GM03348 (cell line): ENCODE data around the gene EPHA6.

ENCODE experiments used
- DNase-seq: peaks from one replicate; pipeline ENCODE4 v3.0.0; 2012; ENCODE audit warnings: low spot score

EPHA6 gene

DNA sequence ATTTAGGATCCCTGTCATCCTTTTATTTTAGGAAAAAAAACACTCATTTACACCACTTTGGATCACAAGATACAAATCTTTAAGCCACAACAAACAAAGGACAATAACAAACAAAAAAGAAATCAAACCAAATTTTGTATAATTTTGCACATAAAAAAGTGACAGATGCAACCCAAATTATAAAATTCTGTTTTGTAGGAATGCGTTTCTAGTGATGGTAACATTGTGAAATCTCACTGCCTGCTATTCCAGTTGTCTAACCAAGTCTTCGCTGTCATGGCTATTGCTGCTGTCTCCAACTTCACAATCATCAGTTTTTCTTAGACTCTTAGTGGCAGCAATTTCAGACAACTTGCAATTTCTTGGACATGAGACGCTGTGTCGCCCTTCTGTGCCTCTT lies 891.8 kb downstream of the EPHA6 start:
- DNase-seq: no peak

DNA sequence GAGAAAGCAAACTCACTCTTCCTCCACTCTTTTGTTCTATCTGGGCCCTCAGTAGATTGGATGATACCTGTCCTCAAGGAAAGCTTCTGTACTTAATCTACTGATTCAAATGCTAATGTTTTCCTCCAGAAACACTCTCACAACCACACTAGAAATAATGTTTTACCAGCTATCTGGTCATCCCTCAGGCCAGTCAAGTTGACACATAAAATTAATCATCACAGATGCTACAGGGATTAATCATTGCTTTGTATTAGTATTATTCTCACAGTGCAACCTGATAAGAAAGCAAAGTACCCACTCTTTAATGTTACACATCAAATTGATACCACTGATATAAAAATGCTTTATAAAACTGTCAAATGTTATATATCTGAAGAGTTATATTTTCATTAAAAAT lies 897.3 kb downstream of the EPHA6 start:
- no peak for DNase-seq

DNA sequence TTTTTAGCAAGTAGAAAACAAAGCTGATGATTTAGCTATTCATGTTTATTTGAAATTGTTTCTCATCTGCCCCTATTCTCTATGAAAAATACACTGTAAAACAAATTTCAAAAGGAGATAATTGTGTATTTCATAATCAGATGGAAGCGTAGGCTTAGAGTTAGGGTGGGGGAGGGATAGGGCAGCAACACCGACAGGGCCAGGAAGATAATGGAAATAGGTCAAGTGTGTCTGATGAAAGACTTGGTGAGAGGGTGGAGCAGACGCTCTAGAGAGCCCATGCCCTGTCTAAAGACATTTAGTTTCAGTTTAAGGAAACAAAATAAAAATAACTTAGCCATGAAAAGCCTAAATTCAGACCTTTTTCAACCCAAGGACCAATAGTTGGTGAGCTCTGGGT lies 898.5 kb downstream of the EPHA6 start:
- DNase-seq: no peak

DNA sequence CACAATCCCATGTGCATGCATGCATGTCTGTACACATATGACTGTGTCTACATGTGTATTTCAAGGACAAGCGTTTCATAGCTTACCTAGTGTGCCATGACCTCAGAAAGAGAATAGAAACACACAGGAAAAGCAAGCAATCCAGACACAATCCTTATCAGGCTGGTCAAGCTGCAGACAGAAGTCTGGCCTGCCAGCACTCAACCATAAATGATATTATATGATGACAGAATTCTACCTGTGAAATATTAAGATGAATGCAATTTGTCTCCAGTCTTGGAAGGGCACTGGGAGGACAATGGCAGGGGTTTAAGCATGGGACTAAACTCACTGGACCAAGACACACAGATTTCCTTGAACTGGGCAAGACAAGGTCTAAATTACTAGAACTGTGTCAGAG lies 899.2 kb downstream of the EPHA6 start:
- no peak for DNase-seq

DNA sequence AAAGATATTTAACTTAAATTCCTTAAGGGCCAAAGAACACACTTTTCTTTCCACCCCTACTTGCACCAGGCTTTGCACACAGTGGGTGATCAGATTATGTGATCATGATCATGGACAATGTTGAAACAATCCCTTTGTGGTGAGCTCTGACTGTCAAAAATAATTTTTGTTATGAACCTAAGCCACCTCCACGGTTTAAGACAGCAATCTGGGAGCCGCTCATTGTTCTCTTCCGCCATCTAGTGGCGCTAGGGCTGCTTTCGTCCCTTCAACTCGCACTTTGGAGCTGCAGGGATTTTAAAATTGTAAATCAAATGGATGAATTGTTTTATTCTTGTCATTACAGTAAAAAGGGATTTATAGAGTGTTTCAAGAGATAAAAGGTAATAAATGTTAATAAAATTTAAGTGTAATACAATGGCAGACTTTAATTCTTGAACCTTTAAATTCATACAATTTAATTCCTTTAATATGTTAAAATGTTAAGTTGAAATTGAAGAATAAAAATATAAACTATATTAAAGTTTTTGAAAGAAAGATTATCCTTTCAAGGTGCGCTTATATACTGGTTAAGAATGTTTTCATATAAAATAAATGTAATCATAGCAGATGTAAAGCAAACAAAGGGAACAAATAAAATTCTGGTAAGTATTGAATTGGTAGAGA lies 904.9 kb downstream of the EPHA6 start:
- peak; percentile 79 for DNase-seq

DNA sequence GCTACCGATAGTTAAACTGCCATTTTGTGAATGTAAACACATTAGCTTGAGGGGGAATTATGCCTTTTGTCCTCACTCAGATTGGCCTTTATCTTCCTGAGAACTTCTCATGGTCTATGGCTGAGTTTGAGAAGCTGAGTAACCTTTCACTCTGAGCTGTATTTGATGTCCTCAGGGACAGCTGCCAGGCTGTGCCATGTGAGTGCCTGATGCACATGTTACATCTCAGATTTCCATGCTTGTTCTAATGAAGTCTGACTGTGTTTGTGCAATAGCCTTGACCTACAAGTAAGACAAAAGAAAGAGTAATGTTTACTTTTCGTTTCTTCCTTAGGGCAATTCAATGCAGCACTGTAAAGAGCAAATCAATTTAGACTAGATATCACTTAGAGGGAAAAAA lies 906.0 kb downstream of the EPHA6 start:
- DNase-seq: no peak

DNA sequence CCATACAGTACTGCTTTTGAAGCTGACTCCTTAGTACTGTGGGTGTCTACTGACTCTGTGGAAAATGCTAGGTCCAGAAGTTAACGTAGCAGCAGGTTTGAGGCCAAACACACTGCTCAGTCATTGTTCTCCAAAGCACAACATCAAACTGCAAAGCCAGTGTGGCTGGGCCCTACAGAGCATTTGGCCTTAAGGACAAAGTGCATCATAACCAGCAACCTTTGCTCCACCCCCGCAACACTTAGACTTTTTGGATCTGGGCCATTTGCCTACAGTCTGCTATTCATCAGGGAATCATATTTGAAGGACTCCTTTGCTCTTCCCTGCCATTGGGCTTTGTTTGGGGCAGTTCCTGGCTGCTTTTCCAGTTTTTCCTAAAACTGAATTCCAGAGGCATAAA lies 907.1 kb downstream of the EPHA6 start:
- DNase-seq: no peak

DNA sequence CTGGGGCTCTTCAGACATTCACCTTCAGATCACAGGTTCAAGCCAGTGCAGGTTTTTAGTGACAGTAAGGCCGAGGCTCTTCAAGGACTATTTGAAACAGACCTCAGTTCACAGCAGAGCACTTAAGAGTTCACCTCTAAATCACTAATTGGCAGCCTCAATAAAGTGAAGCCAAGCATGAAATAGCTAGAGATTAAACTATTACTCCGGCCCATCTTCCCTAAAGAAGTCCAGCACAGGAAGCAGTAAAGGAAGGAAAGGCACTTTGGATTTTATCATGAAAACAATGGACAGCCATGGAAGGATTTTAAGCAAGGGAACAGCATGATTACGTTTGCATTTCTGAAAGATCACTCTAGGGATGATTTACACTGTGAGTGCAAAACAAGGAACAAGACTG lies 922.5 kb downstream of the EPHA6 start:
- DNase-seq: no peak

DNA sequence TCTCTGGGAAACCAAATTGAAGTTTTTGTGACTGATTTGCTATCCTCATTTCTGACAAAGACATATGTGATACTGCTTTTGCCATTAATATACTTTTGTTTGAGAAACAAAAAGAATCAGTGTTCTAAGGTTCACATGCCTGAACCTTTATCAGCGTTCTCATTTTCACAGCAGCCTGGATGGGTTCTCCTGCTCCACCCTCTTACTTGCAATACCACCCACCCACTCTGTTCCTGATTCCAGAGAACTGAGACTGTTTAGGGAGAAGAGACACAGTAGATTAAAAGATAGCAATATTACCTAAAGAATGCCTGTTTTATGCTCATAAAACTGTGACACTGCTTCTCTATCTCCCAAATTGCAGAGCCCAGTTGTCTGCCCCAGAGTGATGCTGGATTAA lies 924.4 kb downstream of the EPHA6 start:
- no peak for DNase-seq

DNA sequence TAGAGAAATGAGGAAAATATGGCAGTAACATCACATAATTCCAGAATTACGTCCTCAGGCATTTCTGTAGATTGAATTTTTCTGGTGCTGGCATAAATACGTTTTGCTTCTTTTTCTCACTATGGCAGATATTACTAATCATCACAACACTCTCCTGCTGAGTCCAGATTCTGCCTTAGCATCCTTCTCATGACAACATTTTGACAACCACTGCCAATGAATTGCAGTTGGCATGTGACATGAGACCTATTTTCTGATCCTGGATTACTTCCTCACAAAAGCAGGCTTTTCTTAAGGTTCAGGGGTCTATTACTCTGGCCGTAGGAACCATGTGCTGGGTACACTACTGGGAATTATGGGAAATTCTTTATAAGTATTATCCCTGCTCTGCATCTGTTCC lies 927.6 kb downstream of the EPHA6 start:
- DNase-seq: no peak

DNA sequence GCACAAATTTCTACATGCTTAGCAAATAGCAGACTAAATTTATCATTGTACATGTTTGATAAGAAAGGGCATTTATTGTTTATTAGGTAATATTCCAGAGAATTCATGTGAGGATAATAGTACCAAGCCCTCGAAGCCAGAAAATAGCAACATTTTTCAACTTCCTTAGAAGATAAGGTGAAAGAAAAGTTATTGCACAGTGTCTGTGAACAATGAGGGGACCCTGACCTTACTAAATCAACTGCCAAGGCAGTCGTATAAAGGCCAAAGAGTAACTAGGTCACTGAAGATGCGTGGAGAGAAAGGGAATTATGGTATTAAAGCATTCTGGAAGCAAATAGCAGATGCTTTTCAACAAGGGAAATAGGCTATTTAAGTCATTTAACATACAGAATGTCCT lies 929.9 kb downstream of the EPHA6 start:
- DNase-seq: no peak

DNA sequence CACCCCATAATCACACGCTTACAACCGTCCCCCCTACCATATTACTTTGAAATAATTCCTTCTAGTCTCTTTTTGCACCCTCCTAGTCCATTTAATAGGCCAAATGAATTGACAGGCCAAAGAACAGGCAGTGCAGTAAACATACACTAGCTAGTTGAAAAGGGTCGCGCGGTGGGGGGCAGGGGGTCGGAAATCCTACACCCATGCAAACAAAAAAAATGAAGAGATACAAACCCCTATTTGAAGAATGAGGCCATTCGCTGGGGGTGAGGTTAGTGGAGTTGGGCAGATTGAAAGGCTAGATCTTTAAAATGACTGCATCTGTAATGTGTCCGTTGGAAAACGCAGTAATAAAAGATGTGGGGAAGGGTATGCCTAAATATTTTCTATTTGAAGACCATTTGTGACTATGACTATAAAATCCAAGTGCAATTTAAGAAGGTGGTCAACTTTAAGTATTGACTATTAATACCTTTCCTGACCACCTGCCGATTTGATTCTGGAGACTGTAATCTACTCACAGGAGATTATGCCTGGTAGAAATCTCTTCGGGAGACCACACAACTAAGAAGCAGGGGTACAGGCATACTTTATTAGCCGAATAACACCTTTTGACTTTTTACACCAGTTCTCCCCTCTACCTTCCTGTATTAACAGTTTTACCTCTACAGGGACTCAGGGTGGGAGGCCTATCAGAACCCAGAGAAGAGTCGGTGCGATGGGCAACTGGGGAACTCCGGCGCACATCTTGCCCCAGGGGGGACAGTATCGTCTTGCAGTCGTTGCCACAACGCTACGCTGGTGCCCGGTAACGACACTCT lies 949.4 kb downstream of the EPHA6 start:
- DNase-seq: no peak

DNA sequence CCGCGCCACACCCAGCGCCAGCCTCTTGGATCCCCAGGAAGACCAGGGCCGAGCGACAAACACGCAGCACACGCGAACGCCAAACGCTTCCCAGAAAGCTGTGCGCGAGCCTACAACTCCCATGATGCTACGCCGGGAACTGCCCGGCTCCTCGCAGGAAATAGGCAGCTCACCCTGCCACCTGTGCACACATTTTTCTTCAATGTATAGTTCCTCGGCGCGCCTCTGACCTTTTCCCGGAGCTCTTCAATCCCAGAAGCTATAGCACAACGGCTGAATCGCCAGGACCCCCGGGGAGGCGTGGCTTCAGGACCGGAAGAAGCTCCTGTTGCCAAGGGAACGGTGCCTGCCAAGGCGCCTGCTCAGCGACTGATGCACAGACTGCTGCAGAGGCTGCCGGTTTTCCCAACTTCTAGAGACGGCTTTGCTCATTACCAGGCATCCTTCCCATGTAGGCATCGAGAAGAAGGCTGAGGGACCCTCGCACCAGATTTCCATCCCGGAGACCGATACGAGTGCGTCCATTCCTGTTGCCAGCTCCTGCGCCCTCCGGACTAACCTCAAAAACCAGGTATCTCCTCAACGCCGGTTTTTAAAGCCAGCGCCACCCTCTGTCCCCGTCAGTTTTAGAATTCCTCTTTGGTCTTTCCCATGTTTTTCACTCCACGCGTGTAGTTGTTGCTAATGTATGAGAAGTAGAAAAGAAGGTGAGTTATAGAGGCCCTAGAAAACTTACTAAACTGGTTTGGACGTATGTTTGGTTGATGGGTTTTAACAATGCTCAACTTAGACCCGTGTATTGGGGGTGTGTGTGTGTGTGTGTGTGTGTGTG lies 950.2 kb downstream of the EPHA6 start, which contains the start of gene ARL6:
Gene ARL6 (plus strand): TSS at position 352 of the 832 bp plus-strand sequence. CDS start 3,350 bp downstream, outside the sequence.
- DNase-seq: peak; percentile 92

DNA sequence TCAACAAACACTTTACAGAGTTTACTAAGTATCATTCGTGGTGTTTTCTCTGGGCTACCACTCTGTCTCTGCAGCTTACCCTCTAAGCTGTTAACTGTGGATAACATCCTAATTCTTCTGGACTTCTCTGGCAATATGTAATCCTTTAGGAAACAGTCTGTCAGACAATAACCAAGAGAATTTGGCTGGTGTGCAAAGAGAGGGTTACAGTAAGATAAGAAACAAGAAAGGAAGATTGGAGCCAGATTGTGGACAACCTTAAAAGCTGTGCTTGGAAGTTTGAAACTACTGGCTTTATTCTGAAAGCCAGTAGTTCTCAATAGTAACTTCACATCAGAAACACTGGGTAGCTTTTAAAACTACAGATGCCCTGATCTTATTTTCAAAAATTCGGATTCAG lies 950.9 kb downstream of the EPHA6 start:
- no peak for DNase-seq

DNA sequence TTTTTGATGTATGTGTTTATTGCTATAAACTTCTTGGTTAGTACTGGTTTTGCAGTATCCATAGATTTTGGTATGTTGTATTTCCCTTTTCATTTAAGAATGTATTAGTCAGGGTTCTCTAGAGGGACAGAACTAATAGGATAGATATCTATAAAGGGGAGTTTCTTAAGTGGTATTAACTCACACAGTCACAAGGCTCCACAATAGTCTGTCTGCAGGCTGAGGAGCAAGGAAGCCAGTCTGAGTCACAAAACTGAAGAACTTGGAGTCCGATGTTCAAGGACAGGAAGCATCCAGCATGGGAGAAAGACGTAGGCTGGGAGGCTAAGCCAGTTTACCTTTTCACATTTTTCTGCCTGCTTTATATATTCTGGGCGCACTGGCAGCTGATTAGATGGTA lies 958.5 kb downstream of the EPHA6 start:
- no peak for DNase-seq

DNA sequence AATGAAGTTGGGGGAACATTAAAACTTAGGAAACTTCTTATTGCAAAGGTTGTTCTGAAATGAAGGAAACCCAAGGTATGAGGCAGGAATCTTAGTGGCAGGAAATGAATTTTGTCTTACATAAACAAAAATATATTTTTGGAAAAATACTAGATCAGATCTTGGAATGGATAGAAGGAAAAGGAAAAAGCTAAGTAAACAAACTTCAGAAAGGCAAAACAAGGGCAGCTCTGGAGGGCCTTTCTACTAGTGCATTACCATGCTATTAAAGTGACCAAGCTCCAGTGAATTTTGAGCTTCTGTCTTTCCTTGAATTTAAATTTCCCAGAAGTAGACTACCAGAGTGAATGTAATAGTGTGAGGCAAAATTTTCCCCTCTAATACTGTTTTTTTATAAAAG lies 963.8 kb downstream of the EPHA6 start:
- no peak for DNase-seq

DNA sequence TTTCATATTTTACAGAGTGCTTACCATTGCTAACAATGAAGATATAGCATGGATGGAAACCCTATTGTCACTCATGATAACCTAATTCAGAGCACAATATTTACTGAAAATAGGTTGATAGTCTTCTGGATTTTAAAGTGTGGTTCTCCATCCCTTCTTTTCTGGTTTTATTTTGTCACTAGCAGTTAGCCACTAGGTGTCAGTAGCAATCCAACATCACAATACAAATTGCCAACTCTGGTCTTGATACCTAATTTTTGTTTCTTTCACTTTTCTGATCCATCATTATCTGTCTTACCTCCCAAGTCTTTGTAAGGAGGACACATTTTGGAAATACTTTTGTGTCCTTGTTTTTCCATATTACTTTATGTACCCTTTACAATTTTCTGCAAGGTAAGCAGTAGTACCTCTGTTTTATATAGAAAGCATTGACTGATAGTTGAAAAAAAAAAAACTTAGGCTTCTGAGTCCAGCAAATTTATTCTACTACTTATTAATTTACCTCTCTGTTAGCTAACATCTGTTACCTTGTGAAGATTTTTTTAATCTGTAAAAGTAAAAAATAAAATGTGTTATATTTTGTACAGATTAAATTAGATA lies 979.1 kb downstream of the EPHA6 start:
- peak; percentile 52 for DNase-seq

DNA sequence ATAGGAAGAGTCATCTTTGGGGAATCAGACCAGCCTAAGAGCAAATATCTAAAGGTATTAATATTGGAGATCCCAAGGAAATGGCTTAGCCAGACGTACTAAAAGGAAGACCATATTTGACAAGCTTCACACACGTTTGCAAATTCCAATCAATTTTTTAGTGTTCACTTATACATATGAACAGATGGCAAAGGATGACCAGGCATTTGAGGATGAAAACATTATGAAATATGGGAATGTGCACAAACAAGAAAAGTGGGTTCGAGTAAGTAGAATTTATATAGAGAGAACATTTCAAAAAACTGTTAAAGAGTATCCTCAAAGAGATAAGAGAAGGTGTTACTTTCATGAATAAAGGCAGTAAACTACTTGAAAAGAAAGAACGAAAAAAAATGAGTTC lies 981.6 kb downstream of the EPHA6 start:
- DNase-seq: no peak
